BE2C (cell line): ENCODE data around the gene SMARCAL1.

Source experiments
- DNase-seq: peaks from one replicate; pipeline ENCODE4 v3.0.0-alpha.2; 2020
- H3K27me3 ChIP-seq: fragments of 250-450 bp; sonication (Bioruptor Pico); 2 replicates; pipeline ENCODE4 v1.5.1; 2020; ENCODE audit warnings: mild to moderate bottlenecking
- H3K36me3 ChIP-seq: fragments of 250-450 bp; sonication (Bioruptor Pico); 2 replicates; pipeline ENCODE4 v1.5.1; 2020; ENCODE audit warnings: mild to moderate bottlenecking
- H3K4me1 ChIP-seq: fragments of 250-450 bp; sonication (Bioruptor Pico); 2 replicates; pipeline ENCODE4 v1.5.1; 2020
- H3K4me3 ChIP-seq: 2 replicates; pipeline ENCODE4 v1.5.1; 2011; ENCODE audit warnings: low read depth, low read length
- H3K9me3 ChIP-seq: fragments of 250-450 bp; sonication (Bioruptor Pico); 2 replicates; pipeline ENCODE4 v1.5.1; 2020
- TF ChIP-seq, protein P1 (sequence below): IDR thresholded peaks from 2 replicates; pipeline ENCODE4 v1.5.1; 2012; ENCODE audit warnings: mild to moderate bottlenecking, low read depth, low read length

The SMARCAL1 gene

DNA sequence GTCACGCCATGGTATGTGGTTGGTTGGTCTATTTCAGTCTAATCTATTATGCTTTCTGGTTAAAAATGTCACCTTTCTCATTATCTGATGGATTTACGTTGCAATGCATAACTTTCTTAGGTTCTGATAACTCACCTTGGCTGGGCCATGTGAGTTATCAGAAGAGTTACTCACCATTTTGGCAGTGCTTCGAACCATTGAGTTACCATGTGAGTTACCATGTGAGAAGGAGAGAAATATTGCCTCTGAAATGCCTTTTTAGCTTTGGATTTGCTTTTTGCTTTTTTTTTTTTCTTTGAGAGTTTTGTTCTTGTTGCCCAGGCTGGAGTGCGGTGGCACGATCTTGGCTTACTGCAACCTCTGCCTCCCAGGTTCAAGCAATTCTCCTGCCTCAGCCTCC, 1.6 kb downstream of the SMARCAL1 start:
- Histone ChIP-seq H3K27me3 (no peaks in the 10 kb centered on the region), H3K4me3 (no peak overlapping the region), H3K9me3 (no peaks in the 10 kb centered on the region), H3K36me3 (no peaks in the 10 kb centered on the region; the same call in 1 of the 2 replicates), H3K4me1 (peaks cover 5% of the 10 kb centered on the region; the same call in 1 of the 2 replicates)
- TF ChIP-seq, protein P1, sequence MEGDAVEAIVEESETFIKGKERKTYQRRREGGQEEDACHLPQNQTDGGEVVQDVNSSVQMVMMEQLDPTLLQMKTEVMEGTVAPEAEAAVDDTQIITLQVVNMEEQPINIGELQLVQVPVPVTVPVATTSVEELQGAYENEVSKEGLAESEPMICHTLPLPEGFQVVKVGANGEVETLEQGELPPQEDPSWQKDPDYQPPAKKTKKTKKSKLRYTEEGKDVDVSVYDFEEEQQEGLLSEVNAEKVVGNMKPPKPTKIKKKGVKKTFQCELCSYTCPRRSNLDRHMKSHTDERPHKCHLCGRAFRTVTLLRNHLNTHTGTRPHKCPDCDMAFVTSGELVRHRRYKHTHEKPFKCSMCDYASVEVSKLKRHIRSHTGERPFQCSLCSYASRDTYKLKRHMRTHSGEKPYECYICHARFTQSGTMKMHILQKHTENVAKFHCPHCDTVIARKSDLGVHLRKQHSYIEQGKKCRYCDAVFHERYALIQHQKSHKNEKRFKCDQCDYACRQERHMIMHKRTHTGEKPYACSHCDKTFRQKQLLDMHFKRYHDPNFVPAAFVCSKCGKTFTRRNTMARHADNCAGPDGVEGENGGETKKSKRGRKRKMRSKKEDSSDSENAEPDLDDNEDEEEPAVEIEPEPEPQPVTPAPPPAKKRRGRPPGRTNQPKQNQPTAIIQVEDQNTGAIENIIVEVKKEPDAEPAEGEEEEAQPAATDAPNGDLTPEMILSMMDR: no peak
- DNase-seq: no peak

GRCh38 chr2:216414772-216415319, 2.6 kb downstream of the SMARCAL1 start:
- Histone ChIP-seq H3K27me3 (no peaks in the 10 kb centered on the region), H3K9me3 (no peaks in the 10 kb centered on the region), H3K4me3 (no peak overlapping the region), H3K36me3 (no peaks in the 10 kb centered on the region; the same call in 1 of the 2 replicates), H3K4me1 (peaks cover 5% of the 10 kb centered on the region; the same call in 1 of the 2 replicates)
- DNase-seq: no peak
- TF ChIP-seq, protein P1: no peak

GRCh38 chr2:216415541-216415940, 3.3 kb downstream of the SMARCAL1 start:
- Histone ChIP-seq H3K4me1 (peaks cover 5% of the 10 kb centered on the region; the same call in 1 of the 2 replicates), H3K9me3 (no peaks in the 10 kb centered on the region), H3K36me3 (no peaks in the 10 kb centered on the region; the same call in none of the 2 replicates), H3K4me3 (no peak overlapping the region), H3K27me3 (no peaks in the 10 kb centered on the region)
- TF ChIP-seq, protein P1: no peak
- DNase-seq: no peak

GRCh38 chr2:216416571-216417307, 4.5 kb downstream of the SMARCAL1 start:
- Histone ChIP-seq H3K4me3 (no peak overlapping the region), H3K4me1 (peaks cover 5% of the 10 kb centered on the region; the same call in 1 of the 2 replicates), H3K27me3 (no peaks in the 10 kb centered on the region), H3K9me3 (no peaks in the 10 kb centered on the region), H3K36me3 (peaks cover under 1% of the 10 kb centered on the region)
- no peak for DNase-seq
- TF ChIP-seq, protein P1: no peak

DNA sequence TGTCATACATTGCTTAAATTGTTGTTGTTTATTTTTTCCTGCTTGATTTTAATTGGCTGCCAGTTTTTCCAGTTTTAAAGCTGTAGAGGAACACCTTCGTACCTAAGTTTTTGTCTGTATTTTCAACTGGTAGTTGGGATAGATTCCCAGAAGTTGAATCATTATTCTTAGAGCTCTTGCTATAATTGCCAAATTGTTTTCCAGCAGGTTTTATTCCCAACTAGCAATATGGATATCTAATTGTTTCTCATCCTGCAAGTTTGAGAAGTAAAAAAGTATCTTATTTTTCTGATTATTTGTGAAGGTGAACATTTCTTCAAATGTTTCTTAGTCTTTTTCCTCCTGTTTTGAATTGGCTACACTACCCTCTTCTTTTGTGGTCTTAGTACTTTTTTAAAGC, 6.7 kb downstream of the SMARCAL1 start:
- Histone ChIP-seq H3K4me3 (no peak overlapping the region), H3K27me3 (no peaks in the 10 kb centered on the region), H3K36me3 (peaks cover 3% of the 10 kb centered on the region), H3K4me1 (peaks cover 5% of the 10 kb centered on the region; the same call in 1 of the 2 replicates), H3K9me3 (no peaks in the 10 kb centered on the region)
- TF ChIP-seq, protein P1: no peak
- no peak for DNase-seq

DNA sequence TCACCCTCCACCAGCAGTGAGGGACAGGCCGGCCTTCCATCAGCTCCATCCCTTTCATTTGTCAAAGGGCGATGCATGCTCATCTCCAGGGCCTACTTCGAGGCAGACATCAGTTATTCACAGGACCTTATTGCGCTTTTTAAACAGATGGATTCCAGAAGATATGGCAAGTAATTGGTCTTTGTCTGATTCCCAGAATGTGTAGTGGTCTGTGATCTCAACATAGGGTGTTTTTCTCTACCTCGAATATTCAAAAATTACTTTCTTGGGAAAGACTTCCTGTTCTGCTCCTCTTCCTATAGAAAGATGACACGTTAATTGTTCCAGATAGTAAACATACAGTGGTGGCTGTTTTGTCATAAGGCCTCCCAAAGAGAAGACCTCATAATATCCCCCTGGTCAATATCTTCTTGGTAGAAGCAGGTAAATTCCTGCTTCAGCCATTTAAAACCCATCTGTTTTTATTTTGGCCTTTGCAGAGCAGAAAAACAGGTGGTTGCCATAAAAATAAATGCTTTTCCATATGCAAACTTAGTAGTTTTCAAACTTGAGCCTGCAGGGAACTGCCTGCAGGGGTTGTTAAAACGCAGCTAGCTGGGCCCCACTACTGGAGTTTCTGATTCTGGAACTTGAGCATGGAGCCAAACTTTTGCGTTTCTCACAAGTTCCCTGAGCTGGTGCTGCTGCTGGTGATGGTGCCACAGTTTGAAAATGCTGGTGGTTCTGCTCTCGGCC, 8.2 kb downstream of the SMARCAL1 start:
- Histone ChIP-seq H3K27me3 (no peaks in the 10 kb centered on the region), H3K4me3 (no peak overlapping the region), H3K9me3 (no peaks in the 10 kb centered on the region), H3K4me1 (peaks cover 5% of the 10 kb centered on the region; the same call in 1 of the 2 replicates), H3K36me3 (peaks cover 10% of the 10 kb centered on the region)
- TF ChIP-seq, protein P1: no peak
- no peak for DNase-seq
